ENCODE data around the gene NEDD4L. TPM values are rescaled to one million over a fixed set of nuclear protein-coding genes. Genes with fewer than 3 reads are reported as not detected.

NEDD4L gene
- total RNA-seq, 2 experiments from 2014 or later, result 11.2 to 13.7 TPM

DNA sequence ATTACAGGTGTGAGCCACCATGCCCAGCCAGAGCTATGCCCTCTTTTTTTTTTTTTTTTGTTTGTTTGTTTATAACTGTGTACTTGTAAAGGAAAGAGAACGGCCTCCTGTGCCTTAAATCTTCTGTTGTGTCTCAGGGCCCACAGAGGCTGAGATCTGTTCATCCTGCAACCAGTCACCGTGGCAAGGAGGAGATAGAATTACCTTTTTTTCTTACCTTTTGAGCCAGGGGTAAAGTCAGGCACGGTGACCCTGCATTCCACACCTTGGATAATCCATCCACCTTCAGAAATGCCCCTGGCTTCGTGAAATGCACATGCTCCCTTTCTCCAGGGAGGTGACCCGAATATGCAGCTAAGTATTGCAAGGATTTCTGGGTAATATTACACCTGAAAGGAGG lies 12.8 kb downstream of the NEDD4L start:
- Mint-ChIP-seq H3K4me3 (no peak overlapping the region), H3K9me3 (no peaks in the 10 kb centered on the region), H3K27me3 (peaks cover 3% of the 10 kb centered on the region), H3K27ac (no peak overlapping the region), H3K36me3 (ENCODE audit: low read depth) (no peaks in the 10 kb centered on the region), H3K4me1 (ENCODE audit: low read depth) (no peaks in the 10 kb centered on the region)
- H3K27ac ChIP-seq (ENCODE audit: low read depth in 1 of 2, low read length in 2 of 2), result no peak overlapping the region
- CTCF ChIA-PET, result interaction anchor here (1.5 kb wide), 1 partner anchor 14 kb away, joined by 5 read pairs; no protein-coding TSS in a partner anchor
- no peaks in the 10 kb centered on the region for H3K36me3 ChIP-seq (ENCODE audit: insufficient read depth, low read length)
- POLR2A ChIA-PET, result no interaction called here
- no peak for ATAC-seq (ENCODE audit: poor library complexity)
- H3K27me3 ChIP-seq (ENCODE audit: control insufficient read depth in 1 of 2, insufficient read depth in 2 of 2, low read length in 2 of 2), result no peaks in the 10 kb centered on the region
- intact Hi-C loops (cut with DNase I, micrococcal nuclease), result no loop called here
- TF ChIP-seq, protein P1, sequence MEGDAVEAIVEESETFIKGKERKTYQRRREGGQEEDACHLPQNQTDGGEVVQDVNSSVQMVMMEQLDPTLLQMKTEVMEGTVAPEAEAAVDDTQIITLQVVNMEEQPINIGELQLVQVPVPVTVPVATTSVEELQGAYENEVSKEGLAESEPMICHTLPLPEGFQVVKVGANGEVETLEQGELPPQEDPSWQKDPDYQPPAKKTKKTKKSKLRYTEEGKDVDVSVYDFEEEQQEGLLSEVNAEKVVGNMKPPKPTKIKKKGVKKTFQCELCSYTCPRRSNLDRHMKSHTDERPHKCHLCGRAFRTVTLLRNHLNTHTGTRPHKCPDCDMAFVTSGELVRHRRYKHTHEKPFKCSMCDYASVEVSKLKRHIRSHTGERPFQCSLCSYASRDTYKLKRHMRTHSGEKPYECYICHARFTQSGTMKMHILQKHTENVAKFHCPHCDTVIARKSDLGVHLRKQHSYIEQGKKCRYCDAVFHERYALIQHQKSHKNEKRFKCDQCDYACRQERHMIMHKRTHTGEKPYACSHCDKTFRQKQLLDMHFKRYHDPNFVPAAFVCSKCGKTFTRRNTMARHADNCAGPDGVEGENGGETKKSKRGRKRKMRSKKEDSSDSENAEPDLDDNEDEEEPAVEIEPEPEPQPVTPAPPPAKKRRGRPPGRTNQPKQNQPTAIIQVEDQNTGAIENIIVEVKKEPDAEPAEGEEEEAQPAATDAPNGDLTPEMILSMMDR (IDR thresholded peaks at IDR 0.05), result no peak
- no peak overlapping the region for H3K4me3 ChIP-seq (ENCODE audit: low read length)
- no peak for DNase-seq
- H3K9me3 ChIP-seq (ENCODE audit: control insufficient read depth in 1 of 2, insufficient read depth in 1 of 2, low read length in 2 of 2), result no peaks in the 10 kb centered on the region
- H3K4me1 ChIP-seq (ENCODE audit: insufficient read depth, low read length), result no peaks in the 10 kb centered on the region

DNA sequence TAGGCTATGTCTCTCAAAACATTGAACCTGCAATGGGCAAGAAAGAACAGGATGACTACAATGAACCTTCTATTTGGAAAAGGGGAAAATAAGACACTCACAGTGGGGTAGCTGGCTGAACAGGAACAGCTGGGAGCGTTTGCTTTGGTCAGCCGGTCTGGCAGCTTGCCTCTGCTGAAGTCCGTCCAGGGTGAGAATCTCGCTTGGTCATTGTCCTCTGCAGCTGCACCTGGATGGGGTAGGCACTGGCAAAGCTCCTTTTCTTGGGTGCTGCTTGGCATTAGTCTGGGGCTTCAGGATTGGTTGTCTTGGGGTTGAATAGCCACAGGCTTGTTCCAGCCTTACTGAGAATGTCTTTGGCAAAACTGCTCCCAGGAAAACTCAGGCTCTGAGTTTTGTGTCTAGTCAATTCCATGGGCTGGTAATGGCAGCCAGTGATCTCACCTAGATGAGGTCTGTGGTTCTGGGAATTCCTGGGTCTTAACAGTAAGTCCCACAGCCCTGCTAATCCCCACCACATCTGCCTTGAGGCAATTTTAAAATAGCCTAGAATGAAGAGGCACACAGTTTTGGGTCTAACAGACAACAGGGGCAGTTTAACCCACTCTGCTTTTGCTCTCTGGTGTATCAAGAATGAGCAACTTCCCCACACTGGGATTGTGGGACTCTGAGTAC lies 13.4 kb downstream of the NEDD4L start:
- CTCF ChIA-PET, result no interaction called here
- Mint-ChIP-seq H3K4me1 (ENCODE audit: low read depth) (no peaks in the 10 kb centered on the region), H3K27ac (no peak overlapping the region)

DNA sequence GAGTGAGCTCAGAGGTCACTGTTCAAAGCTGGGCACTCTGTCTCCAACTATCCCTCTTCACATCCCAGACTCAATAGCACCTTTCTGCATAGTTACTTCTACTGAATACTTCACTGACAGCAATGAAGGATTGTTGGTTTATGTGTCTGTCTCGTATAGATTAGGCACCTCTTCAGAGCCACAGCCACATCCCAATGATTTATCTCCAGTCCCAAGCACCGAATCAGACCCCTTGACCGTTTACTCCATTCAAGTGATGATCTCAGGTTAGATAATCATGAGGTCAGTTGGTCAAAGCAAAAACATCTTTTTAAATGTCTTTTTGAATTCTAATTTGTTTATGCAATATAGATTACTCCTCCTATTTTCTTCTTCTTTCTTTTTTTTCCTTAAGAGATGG lies 14.7 kb downstream of the NEDD4L start:
- intact Hi-C loops (cut with DNase I, micrococcal nuclease), result no loop called here
- Mint-ChIP-seq H3K4me1 (ENCODE audit: low read depth) (no peaks in the 10 kb centered on the region), H3K27ac (no peak overlapping the region), H3K36me3 (ENCODE audit: low read depth) (no peaks in the 10 kb centered on the region), H3K9me3 (no peaks in the 10 kb centered on the region), H3K4me3 (no peak overlapping the region), H3K27me3 (peaks cover 10% of the 10 kb centered on the region)
- Histone ChIP-seq H3K4me1 (ENCODE audit: insufficient read depth, low read length) (no peaks in the 10 kb centered on the region), H3K36me3 (ENCODE audit: insufficient read depth, low read length) (no peaks in the 10 kb centered on the region), H3K27me3 (ENCODE audit: control insufficient read depth in 1 of 2, insufficient read depth in 2 of 2, low read length in 2 of 2) (no peaks in the 10 kb centered on the region), H3K9me3 (ENCODE audit: control insufficient read depth in 1 of 2, insufficient read depth in 1 of 2, low read length in 2 of 2) (no peaks in the 10 kb centered on the region), H3K27ac (ENCODE audit: low read depth in 1 of 2, low read length in 2 of 2) (no peak overlapping the region), H3K4me3 (ENCODE audit: low read length) (no peak overlapping the region)
- ChIA-PET CTCF (no interaction called here), POLR2A (no interaction called here)
- TF ChIP-seq, protein P1 (IDR thresholded peaks at IDR 0.05), result no peak
- DNase-seq, result no peak
- no peak for ATAC-seq (ENCODE audit: poor library complexity)

More for the DNA sequence above, 13.4 kb downstream of the NEDD4L start:
- H3K4me3 Mint-ChIP-seq, result no peak overlapping the region
- Histone ChIP-seq H3K27me3 (ENCODE audit: control insufficient read depth in 1 of 2, insufficient read depth in 2 of 2, low read length in 2 of 2) (no peaks in the 10 kb centered on the region), H3K9me3 (ENCODE audit: control insufficient read depth in 1 of 2, insufficient read depth in 1 of 2, low read length in 2 of 2) (no peaks in the 10 kb centered on the region), H3K4me1 (ENCODE audit: insufficient read depth, low read length) (no peaks in the 10 kb centered on the region), H3K4me3 (ENCODE audit: low read length) (no peak overlapping the region), H3K36me3 (ENCODE audit: insufficient read depth, low read length) (no peaks in the 10 kb centered on the region), H3K27ac (ENCODE audit: low read depth in 1 of 2, low read length in 2 of 2) (no peak overlapping the region)
- intact Hi-C loops (cut with DNase I, micrococcal nuclease), result no loop called here
- ATAC-seq (ENCODE audit: poor library complexity), result no peak
- POLR2A ChIA-PET, result no interaction called here
- no peaks in the 10 kb centered on the region for H3K9me3 Mint-ChIP-seq
- no peak for DNase-seq
- TF ChIP-seq, protein P1 (IDR thresholded peaks at IDR 0.05), result no peak
- H3K27me3 Mint-ChIP-seq, result peaks cover 8% of the 10 kb centered on the region
- H3K36me3 Mint-ChIP-seq (ENCODE audit: low read depth), result no peaks in the 10 kb centered on the region

All from CD4-positive, alpha-beta T cell (primary cell).